Smooth muscle cell (in vitro differentiated cells): ENCODE data around the gene FRRS1L. TPM values are rescaled to one million over a fixed set of nuclear protein-coding genes. Genes with fewer than 3 reads are reported as not detected.

ENCODE experiments used
- DNase-seq: peaks from one replicate; lab custom pipeline; 2025; ENCODE audit not compliant: unreplicated experiment; lab: John Stamatoyannopoulos, UW
- H2AFZ ChIP-seq: fragments of 200-600 bp; sonication (generic); 2 replicates; pipeline ENCODE4 v1.6.0; 2016; ENCODE audit warnings: antibody characterized with exemption, low read depth, mild to moderate bottlenecking
- H3F3A ChIP-seq: fragments of 200-600 bp; sonication (generic); 2 replicates; pipeline ENCODE4 v1.6.0; 2017; ENCODE audit warnings: antibody characterized with exemption, low read depth
- H3K27ac ChIP-seq: fragments of 200-600 bp; sonication (generic); 2 replicates; pipeline ENCODE4 v1.5.1; 2016; ENCODE audit warnings: low read depth, mild to moderate bottlenecking
- H3K27me3 ChIP-seq: fragments of 200-600 bp; sonication (generic); 2 replicates; pipeline ENCODE4 v1.6.1; 2016; ENCODE audit warnings: low read depth, mild to moderate bottlenecking
- H3K36me3 ChIP-seq: fragments of 200-600 bp; sonication (generic); 2 replicates; pipeline ENCODE4 v1.5.1; 2016; ENCODE audit warnings: low read depth
- H3K4me1 ChIP-seq: fragments of 200-600 bp; sonication (generic); 2 replicates; pipeline ENCODE4 v1.5.1; 2016; ENCODE audit warnings: low read depth
- H3K4me2 ChIP-seq: fragments of 200-600 bp; sonication (generic); 2 replicates; pipeline ENCODE4 v1.6.0; 2016; ENCODE audit warnings: mild to moderate bottlenecking
- H3K4me3 ChIP-seq: fragments of 200-600 bp; sonication (generic); 2 replicates; pipeline ENCODE4 v1.5.1; 2016; ENCODE audit warnings: mild to moderate bottlenecking
- H3K79me2 ChIP-seq: fragments of 200-600 bp; sonication (generic); 2 replicates; pipeline ENCODE4 v1.6.0; 2016; ENCODE audit warnings: low read depth, mild to moderate bottlenecking
- H3K9ac ChIP-seq: fragments of 200-600 bp; sonication (generic); 2 replicates; pipeline ENCODE4 v1.6.0; 2016; ENCODE audit warnings: low read depth
- H3K9me3 ChIP-seq: fragments of 200-600 bp; sonication (generic); replicated peaks from 2 replicates; pipeline ENCODE4 v1.5.1; 2016; ENCODE audit warnings: low read depth
- H4K20me1 ChIP-seq: fragments of 200-600 bp; sonication (generic); 2 replicates; pipeline ENCODE4 v1.6.0; 2016; ENCODE audit warnings: low read depth
- WGBS: methylation state at CpG from one replicate; pipeline ENCODE4 v1.1.7; 2016; ENCODE audit warnings: low lambda C conversion rate; 5-methylcytosine and 5-hydroxymethylcytosine counted together
- polyA plus RNA-seq: library from polyadenylated mRNA; unstranded; fragments of >200 nt; fragmentation: Nextera tagmentation; extraction: Ambion mirVana; gene quantifications from 2 replicates; pipeline ENCODE4 v1.2.1, GENCODE V29; 2016
- total RNA-seq: library from RNA; depleted of rRNA; stranded (reverse); fragments of >200 nt; gene quantifications from 2 replicates; pipeline ENCODE4 v1.2.3, GENCODE V29; 2014
- TF ChIP-seq, protein P1 (sequence below): fragments of 200-600 bp; sonication (generic); IDR thresholded peaks from 2 replicates; pipeline ENCODE4 v1.5.1; 2017; ENCODE audit warnings: borderline replicate concordance, mild to moderate bottlenecking, antibody characterized with exemption; ENCODE audit not compliant: insufficient read depth, poor library complexity, severe bottlenecking

Gene FRRS1L
- total and polyA plus RNA-seq, 2 experiments from 2014 or later: 0.36 TPM; not detected in 1

DNA sequence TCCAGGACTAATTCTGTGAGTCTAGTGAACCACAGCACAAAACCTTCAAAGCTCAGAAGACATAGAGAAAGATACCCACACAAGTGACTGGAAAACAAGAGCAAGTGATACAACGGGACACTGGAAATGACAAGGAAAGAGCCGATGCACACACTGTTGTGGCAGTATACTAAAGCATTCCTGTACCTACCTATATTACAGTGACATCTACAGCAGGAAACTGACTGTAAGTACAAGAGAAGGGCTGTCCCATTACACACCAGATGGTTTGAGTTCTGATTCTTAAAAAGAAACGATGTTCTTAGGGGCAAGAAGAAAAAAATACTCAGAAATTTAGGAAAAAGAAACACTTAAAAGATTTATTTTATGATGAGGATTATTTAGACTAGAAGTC lies 65.8 kb downstream of the FRRS1L start:
- H4K20me1 ChIP-seq: peaks cover 34% of the 10 kb centered on the region
- DNase-seq: no peak
- H3K27me3 ChIP-seq: no peaks in the 10 kb centered on the region
- peaks cover 13% of the 10 kb centered on the region for H3F3A ChIP-seq
- H3K9ac ChIP-seq: no peak overlapping the region
- peak overlapping the region; percentile 64 for H3K27ac ChIP-seq
- peaks cover 22% of the 10 kb centered on the region for H3K4me1 ChIP-seq
- 83% methylated on average over 3 of the region's 3 CpGs for WGBS
- no peak overlapping the region for H3K4me3 ChIP-seq
- H3K79me2 ChIP-seq: peaks cover 68% of the 10 kb centered on the region
- TF ChIP-seq, protein P1, sequence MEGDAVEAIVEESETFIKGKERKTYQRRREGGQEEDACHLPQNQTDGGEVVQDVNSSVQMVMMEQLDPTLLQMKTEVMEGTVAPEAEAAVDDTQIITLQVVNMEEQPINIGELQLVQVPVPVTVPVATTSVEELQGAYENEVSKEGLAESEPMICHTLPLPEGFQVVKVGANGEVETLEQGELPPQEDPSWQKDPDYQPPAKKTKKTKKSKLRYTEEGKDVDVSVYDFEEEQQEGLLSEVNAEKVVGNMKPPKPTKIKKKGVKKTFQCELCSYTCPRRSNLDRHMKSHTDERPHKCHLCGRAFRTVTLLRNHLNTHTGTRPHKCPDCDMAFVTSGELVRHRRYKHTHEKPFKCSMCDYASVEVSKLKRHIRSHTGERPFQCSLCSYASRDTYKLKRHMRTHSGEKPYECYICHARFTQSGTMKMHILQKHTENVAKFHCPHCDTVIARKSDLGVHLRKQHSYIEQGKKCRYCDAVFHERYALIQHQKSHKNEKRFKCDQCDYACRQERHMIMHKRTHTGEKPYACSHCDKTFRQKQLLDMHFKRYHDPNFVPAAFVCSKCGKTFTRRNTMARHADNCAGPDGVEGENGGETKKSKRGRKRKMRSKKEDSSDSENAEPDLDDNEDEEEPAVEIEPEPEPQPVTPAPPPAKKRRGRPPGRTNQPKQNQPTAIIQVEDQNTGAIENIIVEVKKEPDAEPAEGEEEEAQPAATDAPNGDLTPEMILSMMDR: no peak
- no peaks in the 10 kb centered on the region for H3K9me3 ChIP-seq
- H3K4me2 ChIP-seq: no peak overlapping the region
- no peak overlapping the region for H2AFZ ChIP-seq
- no peaks in the 10 kb centered on the region for H3K36me3 ChIP-seq

DNA sequence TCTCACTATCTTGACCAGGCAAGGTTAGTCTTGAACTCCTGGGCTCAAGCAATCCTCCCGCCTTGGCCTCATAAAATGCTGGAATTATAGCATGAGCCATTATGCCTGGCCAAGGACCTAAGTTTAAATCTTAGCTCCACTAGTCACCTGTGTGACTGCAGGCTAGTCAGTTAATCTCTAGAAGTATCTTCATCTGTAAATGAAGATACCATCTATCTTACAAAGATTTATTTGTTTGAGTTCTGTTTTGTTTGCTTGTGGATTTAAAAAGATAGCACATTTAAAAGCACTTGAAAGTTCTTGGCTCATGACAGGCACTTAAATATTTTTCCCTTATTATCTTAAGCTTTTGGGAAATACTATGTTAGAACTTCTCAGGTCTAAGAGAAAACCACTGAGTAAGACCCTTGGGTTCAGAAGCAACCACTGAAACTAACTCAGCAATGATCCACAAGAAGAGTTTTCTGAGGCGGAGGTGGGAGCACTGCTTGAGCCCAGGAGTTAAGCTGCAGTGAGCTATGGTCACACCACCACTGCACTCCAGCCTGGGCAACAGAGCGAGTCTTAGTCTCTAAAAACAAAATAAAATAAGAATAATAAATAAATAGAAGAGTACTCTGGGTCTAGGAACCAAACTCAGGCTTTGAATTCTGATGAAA lies 66.4 kb downstream of the FRRS1L start:
- no peaks in the 10 kb centered on the region for H3K27me3 ChIP-seq
- no peak overlapping the region for H3K4me3 ChIP-seq
- H3K9ac ChIP-seq: no peak overlapping the region
- DNase-seq: no peak
- H3K79me2 ChIP-seq: peaks cover 69% of the 10 kb centered on the region
- no peak overlapping the region for H2AFZ ChIP-seq
- H3K27ac ChIP-seq: peak overlapping the region; percentile 64
- H4K20me1 ChIP-seq: peaks cover 37% of the 10 kb centered on the region
- H3F3A ChIP-seq: peaks cover 13% of the 10 kb centered on the region
- H3K4me1 ChIP-seq: peaks cover 22% of the 10 kb centered on the region
- no peaks in the 10 kb centered on the region for H3K9me3 ChIP-seq
- 83% methylated on average over 3 of the region's 3 CpGs for WGBS
- H3K4me2 ChIP-seq: no peak overlapping the region
- no peaks in the 10 kb centered on the region for H3K36me3 ChIP-seq
- TF ChIP-seq, protein P1: no peak

DNA sequence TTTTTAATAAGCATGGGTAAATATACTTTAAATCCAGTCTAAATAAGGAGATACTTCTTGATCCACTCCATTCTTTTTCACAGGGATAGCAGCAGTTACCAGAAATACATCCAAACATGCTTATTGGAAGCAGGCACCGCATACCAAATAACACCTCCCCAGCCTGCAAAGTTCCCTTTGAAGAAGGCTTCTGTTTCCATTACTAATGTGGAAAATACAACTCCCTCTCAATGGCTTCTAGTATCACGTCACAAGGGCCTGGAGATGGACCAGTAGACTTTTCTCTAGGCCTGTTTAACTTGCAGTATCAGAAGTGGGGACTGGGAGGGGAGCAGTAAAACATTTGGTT lies 68.1 kb downstream of the FRRS1L start:
- H2AFZ ChIP-seq: no peak overlapping the region
- no peaks in the 10 kb centered on the region for H3K36me3 ChIP-seq
- peaks cover 70% of the 10 kb centered on the region for H3K79me2 ChIP-seq
- no peaks in the 10 kb centered on the region for H3K9me3 ChIP-seq
- no peak for DNase-seq
- H3K9ac ChIP-seq: peak overlapping the region; percentile 45
- H3K4me3 ChIP-seq: no peak overlapping the region
- H3F3A ChIP-seq: peaks cover 13% of the 10 kb centered on the region
- TF ChIP-seq, protein P1: no peak
- 29% methylated on average over 2 of the region's 2 CpGs for WGBS
- peak overlapping the region; percentile 78 for H3K27ac ChIP-seq
- H4K20me1 ChIP-seq: peaks cover 53% of the 10 kb centered on the region
- no peaks in the 10 kb centered on the region for H3K27me3 ChIP-seq
- H3K4me1 ChIP-seq: peaks cover 22% of the 10 kb centered on the region
- peak overlapping the region; percentile 69 for H3K4me2 ChIP-seq
